GM23338 (cell line): Measurements from ENCODE around the gene BARX2. TPM values are rescaled to one million over a fixed set of nuclear protein-coding genes. Genes with fewer than 3 reads are reported as not detected.

Source experiments
- ATAC-seq: fragments of 200-7000 bp; cut with Tn5 transposase; 3 replicates; pipeline ENCODE4 v1.9.1; 2020
- DNase-seq: peaks from one replicate; pipeline ENCODE4 v3.0.0-alpha.2; 2015; ENCODE audit warnings: low spot score
- H2AFZ ChIP-seq: fragments of 200-600 bp; sonication (generic); 2 replicates; pipeline ENCODE4 v1.8.0; 2016; ENCODE audit warnings: antibody characterized with exemption, mild to moderate bottlenecking, moderate library complexity
- H3F3A ChIP-seq: fragments of 200-600 bp; sonication (generic); replicated peaks from 2 replicates; pipeline ENCODE4 v1.8.0; 2017; ENCODE audit warnings: antibody characterized with exemption, mixed run types, low read depth
- H3K27ac ChIP-seq: fragments of 200-600 bp; sonication (generic); 2 replicates; pipeline ENCODE4 v1.6.1; 2016; ENCODE audit warnings: low read depth
- H3K27me3 ChIP-seq: fragments of 200-600 bp; sonication (generic); 2 replicates; pipeline ENCODE4 v1.8.0; 2016; ENCODE audit warnings: mild to moderate bottlenecking, mixed run types, moderate library complexity; ENCODE audit not compliant: insufficient read depth
- H3K36me3 ChIP-seq: fragments of 200-600 bp; sonication (generic); 2 replicates; pipeline ENCODE4 v1.8.0; 2016; ENCODE audit warnings: mild to moderate bottlenecking; ENCODE audit not compliant: insufficient read depth
- H3K4me1 ChIP-seq: fragments of 200-600 bp; sonication (generic); 2 replicates; pipeline ENCODE4 v1.8.0; 2016; ENCODE audit warnings: mild to moderate bottlenecking, moderate library complexity; ENCODE audit not compliant: insufficient read depth
- H3K4me2 ChIP-seq: fragments of 200-600 bp; sonication (generic); 2 replicates; pipeline ENCODE4 v1.7.1; 2017; ENCODE audit warnings: mixed run types
- H3K4me3 ChIP-seq: fragments of 200-600 bp; sonication (generic); 2 replicates; pipeline ENCODE4 v1.6.1; 2016; ENCODE audit warnings: mixed run types
- H3K79me2 ChIP-seq: fragments of 200-600 bp; sonication (generic); replicated peaks from 2 replicates; pipeline ENCODE4 v1.8.0; 2017; ENCODE audit warnings: mild to moderate bottlenecking; ENCODE audit not compliant: insufficient read depth
- H3K9me2 ChIP-seq: fragments of 200-600 bp; sonication (generic); 2 replicates; pipeline ENCODE4 v1.8.0; 2017; ENCODE audit not compliant: insufficient read depth
- H4K20me1 ChIP-seq: fragments of 200-600 bp; sonication (generic); replicated peaks from 2 replicates; pipeline ENCODE4 v1.8.0; 2017; ENCODE audit warnings: mild to moderate bottlenecking; ENCODE audit not compliant: insufficient read depth
- H3K27ac Mint-ChIP-seq: 2 replicates; pipeline ENCODE4 v1.8.0; 2020; ENCODE audit warnings: inconsistent platforms, mild to moderate bottlenecking, moderate library complexity, mixed read lengths
- H3K27me3 Mint-ChIP-seq: 3 replicates; pipeline ENCODE4 v1.8.0; 2022; ENCODE audit warnings: low read depth, mild to moderate bottlenecking, moderate library complexity, mixed read lengths, inconsistent platforms; ENCODE audit not compliant: insufficient read depth, poor library complexity
- H3K36me3 Mint-ChIP-seq: 3 replicates; pipeline ENCODE4 v1.8.0; 2021; ENCODE audit warnings: low read depth, mild to moderate bottlenecking, inconsistent platforms, moderate library complexity, mixed read lengths
- H3K4me1 Mint-ChIP-seq: 3 replicates; pipeline ENCODE4 v1.8.0; 2020; ENCODE audit warnings: mild to moderate bottlenecking, inconsistent platforms, mixed read lengths
- H3K4me3 Mint-ChIP-seq: 3 replicates; pipeline ENCODE4 v1.8.0; 2021; ENCODE audit warnings: moderate library complexity, mild to moderate bottlenecking, inconsistent platforms, mixed read lengths
- H3K9me3 Mint-ChIP-seq: 3 replicates; pipeline ENCODE4 v1.8.0; 2020; ENCODE audit warnings: moderate library complexity, mild to moderate bottlenecking, inconsistent platforms, mixed read lengths
- CREB1 ChIP-seq: fragments of 250-450 bp; sonication (Bioruptor Pico); IDR thresholded peaks from 2 replicates; pipeline ENCODE4 v1.5.0; 2020; ENCODE audit warnings: low read depth, mild to moderate bottlenecking, moderate library complexity
- ETS1 ChIP-seq: IDR thresholded peaks from 2 replicates; pipeline ENCODE4 v1.6.1; 2016; ENCODE audit warnings: antibody characterized with exemption
- EZH2 ChIP-seq: fragments of 200-600 bp; sonication (generic); IDR thresholded peaks from one replicate; pipeline ENCODE4 v1.8.0; 2017; ENCODE audit warnings: antibody characterized with exemption, mild to moderate bottlenecking, low read depth; ENCODE audit not compliant: unreplicated experiment
- EZH2phosphoT487 ChIP-seq: fragments of 200-600 bp; sonication (generic); IDR thresholded peaks from one replicate; pipeline ENCODE4 v1.8.1; 2018; ENCODE audit warnings: antibody characterized with exemption; ENCODE audit not compliant: unreplicated experiment
- JUNB ChIP-seq: IDR thresholded peaks from one replicate; pipeline ENCODE4 v1.6.1; 2016; ENCODE audit warnings: antibody characterized with exemption; ENCODE audit not compliant: unreplicated experiment
- NANOG ChIP-seq: IDR thresholded peaks from 2 replicates; pipeline ENCODE4 v1.6.1; 2016; ENCODE audit warnings: antibody characterized with exemption, borderline replicate concordance
- POLR2AphosphoS5 ChIP-seq: IDR thresholded peaks from 2 replicates; pipeline ENCODE4 v1.6.1; 2016; ENCODE audit warnings: antibody characterized with exemption, low read depth
- STAT1 ChIP-seq: IDR thresholded peaks from one replicate; pipeline ENCODE4 v1.6.1; 2016; ENCODE audit warnings: antibody characterized with exemption; ENCODE audit not compliant: unreplicated experiment
- ZNF114 ChIP-seq: fragments of 250-450 bp; sonication (Bioruptor Pico); IDR thresholded peaks from 2 replicates; pipeline ENCODE4 v1.5.0; 2020; ENCODE audit warnings: mild to moderate bottlenecking, moderate library complexity
- ZNF331 ChIP-seq: fragments of 250-450 bp; sonication (Bioruptor Pico); IDR thresholded peaks from 2 replicates; pipeline ENCODE4 v1.5.0; 2020; ENCODE audit warnings: low read depth, mild to moderate bottlenecking, moderate library complexity
- polyA plus RNA-seq: library from polyadenylated mRNA; unstranded; fragments of >200 nt; fragmentation: Nextera tagmentation; extraction: Ambion mirVana; gene quantifications from 2 replicates; pipeline ENCODE4 v1.2.1, GENCODE V29; 2016
- total RNA-seq: library from RNA; depleted of rRNA; stranded (reverse); fragments of >200 nt; shearing (Covaris generic); gene quantifications from 2 replicates; pipeline ENCODE4 v1.2.3, GENCODE V29; 2014
- TF ChIP-seq, protein P1 (sequence below): fragments of 250-450 bp; sonication (Bioruptor Pico); IDR thresholded peaks from 2 replicates; pipeline ENCODE4 v1.5.0; 2020; ENCODE audit warnings: mild to moderate bottlenecking, moderate library complexity
- TF ChIP-seq, protein P2 (sequence below): IDR thresholded peaks from one replicate; pipeline ENCODE4 v1.6.1; 2018; ENCODE audit warnings: antibody characterized with exemption; ENCODE audit not compliant: unreplicated experiment
- TF ChIP-seq, protein P3 (sequence below), 2 experiments: fragments of 200-600 bp in 1 of 2; sonication (generic) in 1 of 2; conservative IDR thresholded peaks; 2 replicates each; pipeline versions ENCODE4 v1.5.1 to v1.6.1; 2016 to 2017; ENCODE audit warnings: antibody characterized with exemption in 2 of 2, low read depth in 2 of 2, mild to moderate bottlenecking in 2 of 2, moderate library complexity in 1 of 2

Gene BARX2
- total and polyA plus RNA-seq, 2 experiments from 2014 or later = not detected

GRCh38 chr11:129458278-129458677 lies 82.6 kb downstream of the BARX2 start:
- 0 out of 2 replicates have a peak, but pooled peaks cover 5% of the 10 kb centered on the region for H3K9me2 ChIP-seq
- no peaks in the 10 kb centered on the region for H3F3A ChIP-seq
- no peak overlapping the region for H3K27ac ChIP-seq
- Mint-ChIP-seq H3K27me3 (peaks cover 4% of the 10 kb centered on the region), H3K27ac (no peak overlapping the region), H3K9me3 (peaks cover 3% of the 10 kb centered on the region; the same call in 2 of the 3 replicates), H3K36me3 (0 out of 3 replicates have a peak, but pooled peaks cover 2% of the 10 kb centered on the region), H3K4me1 (peaks cover 27% of the 10 kb centered on the region), H3K4me3 (no peak overlapping the region)
- no peak for TF ChIP-seq ZNF114 (CRISPR knock-in tag)
- no peak for TF ChIP-seq STAT1
- no peak for TF ChIP-seq EZH2phosphoT487
- no peak for TF ChIP-seq ZNF331 (CRISPR knock-in tag)
- TF ChIP-seq JUNB = no peak
- TF ChIP-seq, protein P1, sequence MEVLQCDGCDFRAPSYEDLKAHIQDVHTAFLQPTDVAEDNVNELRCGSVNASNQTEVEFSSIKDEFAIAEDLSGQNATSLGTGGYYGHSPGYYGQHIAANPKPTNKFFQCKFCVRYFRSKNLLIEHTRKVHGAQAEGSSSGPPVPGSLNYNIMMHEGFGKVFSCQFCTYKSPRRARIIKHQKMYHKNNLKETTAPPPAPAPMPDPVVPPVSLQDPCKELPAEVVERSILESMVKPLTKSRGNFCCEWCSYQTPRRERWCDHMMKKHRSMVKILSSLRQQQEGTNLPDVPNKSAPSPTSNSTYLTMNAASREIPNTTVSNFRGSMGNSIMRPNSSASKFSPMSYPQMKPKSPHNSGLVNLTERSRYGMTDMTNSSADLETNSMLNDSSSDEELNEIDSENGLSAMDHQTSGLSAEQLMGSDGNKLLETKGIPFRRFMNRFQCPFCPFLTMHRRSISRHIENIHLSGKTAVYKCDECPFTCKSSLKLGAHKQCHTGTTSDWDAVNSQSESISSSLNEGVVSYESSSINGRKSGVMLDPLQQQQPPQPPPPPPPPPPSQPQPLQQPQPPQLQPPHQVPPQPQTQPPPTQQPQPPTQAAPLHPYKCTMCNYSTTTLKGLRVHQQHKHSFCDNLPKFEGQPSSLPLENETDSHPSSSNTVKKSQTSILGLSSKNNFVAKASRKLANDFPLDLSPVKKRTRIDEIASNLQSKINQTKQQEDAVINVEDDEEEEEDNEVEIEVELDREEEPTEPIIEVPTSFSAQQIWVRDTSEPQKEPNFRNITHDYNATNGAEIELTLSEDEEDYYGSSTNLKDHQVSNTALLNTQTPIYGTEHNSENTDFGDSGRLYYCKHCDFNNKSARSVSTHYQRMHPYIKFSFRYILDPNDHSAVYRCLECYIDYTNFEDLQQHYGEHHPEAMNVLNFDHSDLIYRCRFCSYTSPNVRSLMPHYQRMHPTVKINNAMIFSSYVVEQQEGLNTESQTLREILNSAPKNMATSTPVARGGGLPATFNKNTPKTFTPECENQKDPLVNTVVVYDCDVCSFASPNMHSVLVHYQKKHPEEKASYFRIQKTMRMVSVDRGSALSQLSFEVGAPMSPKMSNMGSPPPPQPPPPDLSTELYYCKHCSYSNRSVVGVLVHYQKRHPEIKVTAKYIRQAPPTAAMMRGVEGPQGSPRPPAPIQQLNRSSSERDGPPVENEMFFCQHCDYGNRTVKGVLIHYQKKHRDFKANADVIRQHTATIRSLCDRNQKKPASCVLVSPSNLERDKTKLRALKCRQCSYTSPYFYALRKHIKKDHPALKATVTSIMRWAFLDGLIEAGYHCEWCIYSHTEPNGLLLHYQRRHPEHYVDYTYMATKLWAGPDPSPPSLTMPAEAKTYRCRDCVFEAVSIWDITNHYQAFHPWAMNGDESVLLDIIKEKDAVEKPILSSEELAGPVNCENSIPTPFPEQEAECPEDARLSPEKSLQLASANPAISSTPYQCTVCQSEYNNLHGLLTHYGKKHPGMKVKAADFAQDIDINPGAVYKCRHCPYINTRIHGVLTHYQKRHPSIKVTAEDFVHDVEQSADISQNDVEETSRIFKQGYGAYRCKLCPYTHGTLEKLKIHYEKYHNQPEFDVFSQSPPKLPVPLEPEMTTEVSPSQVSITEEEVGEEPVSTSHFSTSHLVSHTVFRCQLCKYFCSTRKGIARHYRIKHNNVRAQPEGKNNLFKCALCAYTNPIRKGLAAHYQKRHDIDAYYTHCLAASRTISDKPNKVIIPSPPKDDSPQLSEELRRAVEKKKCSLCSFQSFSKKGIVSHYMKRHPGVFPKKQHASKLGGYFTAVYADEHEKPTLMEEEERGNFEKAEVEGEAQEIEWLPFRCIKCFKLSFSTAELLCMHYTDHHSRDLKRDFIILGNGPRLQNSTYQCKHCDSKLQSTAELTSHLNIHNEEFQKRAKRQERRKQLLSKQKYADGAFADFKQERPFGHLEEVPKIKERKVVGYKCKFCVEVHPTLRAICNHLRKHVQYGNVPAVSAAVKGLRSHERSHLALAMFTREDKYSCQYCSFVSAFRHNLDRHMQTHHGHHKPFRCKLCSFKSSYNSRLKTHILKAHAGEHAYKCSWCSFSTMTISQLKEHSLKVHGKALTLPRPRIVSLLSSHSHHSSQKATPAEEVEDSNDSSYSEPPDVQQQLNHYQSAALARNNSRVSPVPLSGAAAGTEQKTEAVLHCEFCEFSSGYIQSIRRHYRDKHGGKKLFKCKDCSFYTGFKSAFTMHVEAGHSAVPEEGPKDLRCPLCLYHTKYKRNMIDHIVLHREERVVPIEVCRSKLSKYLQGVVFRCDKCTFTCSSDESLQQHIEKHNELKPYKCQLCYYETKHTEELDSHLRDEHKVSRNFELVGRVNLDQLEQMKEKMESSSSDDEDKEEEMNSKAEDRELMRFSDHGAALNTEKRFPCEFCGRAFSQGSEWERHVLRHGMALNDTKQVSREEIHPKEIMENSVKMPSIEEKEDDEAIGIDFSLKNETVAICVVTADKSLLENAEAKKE = no peak
- no peak for TF ChIP-seq NANOG
- no peak for TF ChIP-seq ETS1
- TF ChIP-seq, protein P2, sequence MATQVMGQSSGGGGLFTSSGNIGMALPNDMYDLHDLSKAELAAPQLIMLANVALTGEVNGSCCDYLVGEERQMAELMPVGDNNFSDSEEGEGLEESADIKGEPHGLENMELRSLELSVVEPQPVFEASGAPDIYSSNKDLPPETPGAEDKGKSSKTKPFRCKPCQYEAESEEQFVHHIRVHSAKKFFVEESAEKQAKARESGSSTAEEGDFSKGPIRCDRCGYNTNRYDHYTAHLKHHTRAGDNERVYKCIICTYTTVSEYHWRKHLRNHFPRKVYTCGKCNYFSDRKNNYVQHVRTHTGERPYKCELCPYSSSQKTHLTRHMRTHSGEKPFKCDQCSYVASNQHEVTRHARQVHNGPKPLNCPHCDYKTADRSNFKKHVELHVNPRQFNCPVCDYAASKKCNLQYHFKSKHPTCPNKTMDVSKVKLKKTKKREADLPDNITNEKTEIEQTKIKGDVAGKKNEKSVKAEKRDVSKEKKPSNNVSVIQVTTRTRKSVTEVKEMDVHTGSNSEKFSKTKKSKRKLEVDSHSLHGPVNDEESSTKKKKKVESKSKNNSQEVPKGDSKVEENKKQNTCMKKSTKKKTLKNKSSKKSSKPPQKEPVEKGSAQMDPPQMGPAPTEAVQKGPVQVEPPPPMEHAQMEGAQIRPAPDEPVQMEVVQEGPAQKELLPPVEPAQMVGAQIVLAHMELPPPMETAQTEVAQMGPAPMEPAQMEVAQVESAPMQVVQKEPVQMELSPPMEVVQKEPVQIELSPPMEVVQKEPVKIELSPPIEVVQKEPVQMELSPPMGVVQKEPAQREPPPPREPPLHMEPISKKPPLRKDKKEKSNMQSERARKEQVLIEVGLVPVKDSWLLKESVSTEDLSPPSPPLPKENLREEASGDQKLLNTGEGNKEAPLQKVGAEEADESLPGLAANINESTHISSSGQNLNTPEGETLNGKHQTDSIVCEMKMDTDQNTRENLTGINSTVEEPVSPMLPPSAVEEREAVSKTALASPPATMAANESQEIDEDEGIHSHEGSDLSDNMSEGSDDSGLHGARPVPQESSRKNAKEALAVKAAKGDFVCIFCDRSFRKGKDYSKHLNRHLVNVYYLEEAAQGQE = no peak
- TF ChIP-seq CREB1 (CRISPR knock-in tag) = no peak
- TF ChIP-seq, protein P3, sequence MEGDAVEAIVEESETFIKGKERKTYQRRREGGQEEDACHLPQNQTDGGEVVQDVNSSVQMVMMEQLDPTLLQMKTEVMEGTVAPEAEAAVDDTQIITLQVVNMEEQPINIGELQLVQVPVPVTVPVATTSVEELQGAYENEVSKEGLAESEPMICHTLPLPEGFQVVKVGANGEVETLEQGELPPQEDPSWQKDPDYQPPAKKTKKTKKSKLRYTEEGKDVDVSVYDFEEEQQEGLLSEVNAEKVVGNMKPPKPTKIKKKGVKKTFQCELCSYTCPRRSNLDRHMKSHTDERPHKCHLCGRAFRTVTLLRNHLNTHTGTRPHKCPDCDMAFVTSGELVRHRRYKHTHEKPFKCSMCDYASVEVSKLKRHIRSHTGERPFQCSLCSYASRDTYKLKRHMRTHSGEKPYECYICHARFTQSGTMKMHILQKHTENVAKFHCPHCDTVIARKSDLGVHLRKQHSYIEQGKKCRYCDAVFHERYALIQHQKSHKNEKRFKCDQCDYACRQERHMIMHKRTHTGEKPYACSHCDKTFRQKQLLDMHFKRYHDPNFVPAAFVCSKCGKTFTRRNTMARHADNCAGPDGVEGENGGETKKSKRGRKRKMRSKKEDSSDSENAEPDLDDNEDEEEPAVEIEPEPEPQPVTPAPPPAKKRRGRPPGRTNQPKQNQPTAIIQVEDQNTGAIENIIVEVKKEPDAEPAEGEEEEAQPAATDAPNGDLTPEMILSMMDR (conservative IDR thresholded peaks at IDR 0.05; ENCODE audit: low read depth in 2 of 2) = no peak
- TF ChIP-seq EZH2 = no peak
- no peak for TF ChIP-seq POLR2AphosphoS5
- DNase-seq (no peak), ATAC-seq (no peak)
- peaks cover 8% of the 10 kb centered on the region for H3K4me1 ChIP-seq
- no peak overlapping the region for H3K4me3 ChIP-seq
- no peaks in the 10 kb centered on the region for H3K27me3 ChIP-seq
- H4K20me1 ChIP-seq = no peaks in the 10 kb centered on the region
- no peaks in the 10 kb centered on the region for H3K36me3 ChIP-seq
- no peak overlapping the region for H2AFZ ChIP-seq
- no peak overlapping the region for H3K4me2 ChIP-seq
- no peaks in the 10 kb centered on the region for H3K79me2 ChIP-seq
